K562 (cell line): ENCODE results near the gene KCP. TPM values are rescaled to one million over a fixed set of nuclear protein-coding genes. Genes with fewer than 3 reads are reported as not detected.

Experiments
- BRD9 ChIP-seq: fragments of 450-650 bp; IDR thresholded peaks from 2 replicates; pipeline ENCODE4 v1.6.1; 2018; ENCODE audit warnings: low read depth; ENCODE audit not compliant: partially characterized antibody
- ERF ChIP-seq: fragments of 450-650 bp; formaldehyde crosslinking; IDR thresholded peaks from 2 replicates; pipeline ENCODE4 v1.4.0; 2020; ENCODE audit warnings: mild to moderate bottlenecking, mixed read lengths
- FOXJ3 ChIP-seq: sonication (generic); formaldehyde crosslinking; IDR thresholded peaks from 2 replicates; pipeline ENCODE4 v1.4.0; 2020; ENCODE audit warnings: mild to moderate bottlenecking, missing genetic modification reagents
- FOXK2 ChIP-seq, 2 experiments: fragments of 450-650 bp; IDR thresholded peaks in 1 of 2; conservative IDR thresholded peaks in 1 of 2; 2 replicates each; pipeline ENCODE4 v1.6.1; 2016; ENCODE audit warnings: low read depth in 2 of 2, mild to moderate bottlenecking in 1 of 2
- GATAD2B ChIP-seq: fragments of 450-650 bp; IDR thresholded peaks from 2 replicates; pipeline ENCODE4 v1.6.1; 2017; ENCODE audit warnings: mild to moderate bottlenecking, borderline replicate concordance
- HNRNPL ChIP-seq: fragments of 200-400 bp; formaldehyde crosslinking; IDR thresholded peaks from 2 replicates; pipeline ENCODE4 v1.6.1; 2017; ENCODE audit warnings: low read depth, mild to moderate bottlenecking, low read length
- IRF2 ChIP-seq: sonication (generic); formaldehyde crosslinking; IDR thresholded peaks from 2 replicates; pipeline ENCODE4 v1.8.1; 2022; ENCODE audit warnings: mild to moderate bottlenecking, missing genetic modification reagents
- JUND ChIP-seq, 2 experiments: IDR thresholded peaks; 2 replicates in 1 of 2; 3 replicates in 1 of 2; pipeline ENCODE4 v1.6.1; 2011; ENCODE audit warnings: borderline replicate concordance in 2 of 2, low read depth in 2 of 2, low read length in 2 of 2, improper control_type of control experiment in 1 of 2, missing biosample characterization in 1 of 2, missing genetic modification characterization in 1 of 2, missing genetic modification reagents in 1 of 2
- MAFF ChIP-seq: IDR thresholded peaks from 2 replicates; pipeline ENCODE4 v1.6.1; 2012; ENCODE audit warnings: low read length, improper control_type of control experiment
- RBFOX2 ChIP-seq: fragments of 200-400 bp; formaldehyde crosslinking; IDR thresholded peaks from 2 replicates; pipeline ENCODE4 v1.6.1; 2017; ENCODE audit warnings: low read depth, mild to moderate bottlenecking, low read length, moderate library complexity
- THRAP3 ChIP-seq: fragments of 450-650 bp; IDR thresholded peaks from 2 replicates; pipeline ENCODE4 v1.6.1; 2016; ENCODE audit warnings: mild to moderate bottlenecking, inconsistent platforms, borderline replicate concordance
- ZKSCAN8 ChIP-seq: fragments of 200-800 bp; sonication (Bioruptor generic); IDR thresholded peaks from 2 replicates; pipeline ENCODE4 v1.6.1; 2016; ENCODE audit warnings: missing genetic modification characterization, missing compliant biosample characterization
- ZNF197 ChIP-seq: fragments of 200-800 bp; sonication (Bioruptor generic); IDR thresholded peaks from 2 replicates; pipeline ENCODE4 v1.6.1; 2016; ENCODE audit warnings: low read depth, missing genetic modification characterization, missing compliant biosample characterization
- ZNF551 ChIP-seq: fragments of 250-450 bp; sonication (Bioruptor Pico); IDR thresholded peaks from 2 replicates; pipeline ENCODE4 v1.5.0; 2021; ENCODE audit warnings: mild to moderate bottlenecking, moderate library complexity
- ZNF707 ChIP-seq: fragments of 250-450 bp; sonication (Bioruptor Pico); conservative IDR thresholded peaks from 2 replicates; pipeline ENCODE4 v1.8.0; 2022; ENCODE audit warnings: inconsistent platforms, mild to moderate bottlenecking, moderate library complexity
- polyA plus RNA-seq, 8 experiments: library from polyadenylated mRNA; depleted of rRNA in 4 of 8; stranded (reverse) in 5 of 8; unstranded in 3 of 8; fragments of >200 nt; fragmentation: Nextera tagmentation in 2 of 8; fragmentation: Illumina TruSeq in 1 of 8; extraction: Ambion mirVana in 2 of 8; extraction: Trizol in 1 of 8; gene quantifications; 2 replicates each; pipeline versions ENCODE4 v1.2.1 to v1.2.3, GENCODE V29; 2011 to 2014; ENCODE audit warnings: inconsistent platforms in 1 of 8, missing spikeins in 1 of 8
- total RNA-seq, 7 experiments: library from RNA; depleted of rRNA in 6 of 7; stranded (reverse); fragments of >200 nt in 6 of 7; fragmentation: Illumina TruSeq in 2 of 7; extraction: Trizol in 2 of 7; gene quantifications; 2 replicates each; pipeline versions ENCODE4 v1.2.1 to v1.2.3, GENCODE V29; 2011 to 2021; ENCODE audit warnings: low replicate concordance in 1 of 7
- TF ChIP-seq, protein P1 (sequence below): fragments of 200-400 bp; formaldehyde crosslinking; IDR thresholded peaks from 2 replicates; pipeline ENCODE4 v1.6.1; 2017; ENCODE audit warnings: mild to moderate bottlenecking, low read depth, low read length, moderate library complexity
- TF ChIP-seq, protein P2 (sequence below): IDR thresholded peaks from 3 replicates; pipeline ENCODE4 v1.6.1; 2011; ENCODE audit warnings: borderline replicate concordance, mild to moderate bottlenecking, moderate library complexity; ENCODE audit not compliant: insufficient read length; ENCODE audit errors: extremely low read depth
- TF ChIP-seq, protein P3 (sequence below): conservative IDR thresholded peaks from 2 replicates; pipeline ENCODE4 v1.6.1; 2011; ENCODE audit warnings: low read depth, mild to moderate bottlenecking, low read length; ENCODE audit not compliant: control insufficient read depth
- TF ChIP-seq, protein P4 (sequence below), 2 experiments: fragments of 450-650 bp; IDR thresholded peaks; 2 replicates each; pipeline ENCODE4 v1.6.1; 2016

KCP gene
- total and polyA plus RNA-seq, 9 of the 15 experiments (the other 6 are each of a cell fraction or from before 2014, with no cell fraction given), result 0.06 to 0.17 (median 0.12) TPM; not detected in 3

DNA sequence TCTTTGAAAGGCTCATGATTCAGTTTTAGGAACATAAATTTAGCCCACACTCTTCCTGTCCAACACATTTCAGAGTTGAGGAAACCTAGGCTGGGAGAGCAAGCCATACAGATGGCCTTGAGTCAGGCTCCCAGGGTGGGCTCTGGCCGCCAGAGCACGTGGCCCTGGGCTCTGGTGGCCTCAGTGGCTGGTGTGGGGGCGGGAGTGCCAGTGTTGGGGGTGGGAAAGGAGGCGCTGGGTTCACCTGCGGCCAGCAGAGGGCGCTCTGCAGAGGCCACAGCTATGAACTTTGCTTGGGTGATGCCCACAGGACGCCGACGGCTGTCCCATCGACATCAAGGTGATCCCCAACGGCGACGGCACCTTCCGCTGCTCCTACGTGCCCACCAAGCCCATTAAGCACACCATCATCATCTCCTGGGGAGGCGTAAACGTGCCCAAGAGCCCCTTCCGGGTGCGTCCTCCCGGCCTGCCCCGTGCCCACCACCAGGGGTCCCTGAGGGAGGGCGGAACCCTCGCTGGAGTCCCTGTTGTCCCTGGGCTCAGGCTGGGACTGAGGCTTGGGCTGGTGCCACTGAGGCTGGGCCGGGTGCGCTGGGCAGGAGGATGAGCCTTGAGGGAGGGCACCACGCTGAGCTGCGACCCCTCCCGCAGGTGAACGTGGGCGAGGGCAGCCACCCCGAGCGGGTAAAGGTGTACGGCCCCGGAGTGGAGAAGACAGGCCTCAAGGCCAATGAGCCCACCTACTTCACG is 68.4 kb downstream of the KCP start (continued):
- TF ChIP-seq ZNF197 (CRISPR knock-in tag) (no peak), JUND (IDR thresholded peaks at IDR 0.05; ENCODE audit: borderline replicate concordance, low read depth, low read length) (no peak), JUND (tag; IDR thresholded peaks at IDR 0.05; ENCODE audit: borderline replicate concordance, low read depth, low read length) (no peak), ZNF707 (no peak), FOXK2 (conservative IDR thresholded peaks at IDR 0.05 in 1 of 2, IDR thresholded peaks at IDR 0.05 in 1 of 2; ENCODE audit: low read depth in 2 of 2) (no peak), FOXJ3 (no peak), HNRNPL (peak; percentile 68; the same call in 1 of the 2 replicates), BRD9 (no peak), THRAP3 (0 out of 2 replicates have a peak, but pooled peaks have one; percentile 47), ZKSCAN8 (no peak), MAFF (no peak), ZNF551 (no peak), IRF2 (CRISPR knock-in tag) (no peak), ERF (CRISPR knock-in tag) (no peak), GATAD2B (no peak), RBFOX2 (peak; percentile 76)
- TF ChIP-seq, protein P1, sequence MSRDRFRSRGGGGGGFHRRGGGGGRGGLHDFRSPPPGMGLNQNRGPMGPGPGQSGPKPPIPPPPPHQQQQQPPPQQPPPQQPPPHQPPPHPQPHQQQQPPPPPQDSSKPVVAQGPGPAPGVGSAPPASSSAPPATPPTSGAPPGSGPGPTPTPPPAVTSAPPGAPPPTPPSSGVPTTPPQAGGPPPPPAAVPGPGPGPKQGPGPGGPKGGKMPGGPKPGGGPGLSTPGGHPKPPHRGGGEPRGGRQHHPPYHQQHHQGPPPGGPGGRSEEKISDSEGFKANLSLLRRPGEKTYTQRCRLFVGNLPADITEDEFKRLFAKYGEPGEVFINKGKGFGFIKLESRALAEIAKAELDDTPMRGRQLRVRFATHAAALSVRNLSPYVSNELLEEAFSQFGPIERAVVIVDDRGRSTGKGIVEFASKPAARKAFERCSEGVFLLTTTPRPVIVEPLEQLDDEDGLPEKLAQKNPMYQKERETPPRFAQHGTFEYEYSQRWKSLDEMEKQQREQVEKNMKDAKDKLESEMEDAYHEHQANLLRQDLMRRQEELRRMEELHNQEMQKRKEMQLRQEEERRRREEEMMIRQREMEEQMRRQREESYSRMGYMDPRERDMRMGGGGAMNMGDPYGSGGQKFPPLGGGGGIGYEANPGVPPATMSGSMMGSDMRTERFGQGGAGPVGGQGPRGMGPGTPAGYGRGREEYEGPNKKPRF, result no peak
- TF ChIP-seq, protein P2, sequence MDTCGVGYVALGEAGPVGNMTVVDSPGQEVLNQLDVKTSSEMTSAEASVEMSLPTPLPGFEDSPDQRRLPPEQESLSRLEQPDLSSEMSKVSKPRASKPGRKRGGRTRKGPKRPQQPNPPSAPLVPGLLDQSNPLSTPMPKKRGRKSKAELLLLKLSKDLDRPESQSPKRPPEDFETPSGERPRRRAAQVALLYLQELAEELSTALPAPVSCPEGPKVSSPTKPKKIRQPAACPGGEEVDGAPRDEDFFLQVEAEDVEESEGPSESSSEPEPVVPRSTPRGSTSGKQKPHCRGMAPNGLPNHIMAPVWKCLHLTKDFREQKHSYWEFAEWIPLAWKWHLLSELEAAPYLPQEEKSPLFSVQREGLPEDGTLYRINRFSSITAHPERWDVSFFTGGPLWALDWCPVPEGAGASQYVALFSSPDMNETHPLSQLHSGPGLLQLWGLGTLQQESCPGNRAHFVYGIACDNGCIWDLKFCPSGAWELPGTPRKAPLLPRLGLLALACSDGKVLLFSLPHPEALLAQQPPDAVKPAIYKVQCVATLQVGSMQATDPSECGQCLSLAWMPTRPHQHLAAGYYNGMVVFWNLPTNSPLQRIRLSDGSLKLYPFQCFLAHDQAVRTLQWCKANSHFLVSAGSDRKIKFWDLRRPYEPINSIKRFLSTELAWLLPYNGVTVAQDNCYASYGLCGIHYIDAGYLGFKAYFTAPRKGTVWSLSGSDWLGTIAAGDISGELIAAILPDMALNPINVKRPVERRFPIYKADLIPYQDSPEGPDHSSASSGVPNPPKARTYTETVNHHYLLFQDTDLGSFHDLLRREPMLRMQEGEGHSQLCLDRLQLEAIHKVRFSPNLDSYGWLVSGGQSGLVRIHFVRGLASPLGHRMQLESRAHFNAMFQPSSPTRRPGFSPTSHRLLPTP, result no peak
- TF ChIP-seq, protein P3, sequence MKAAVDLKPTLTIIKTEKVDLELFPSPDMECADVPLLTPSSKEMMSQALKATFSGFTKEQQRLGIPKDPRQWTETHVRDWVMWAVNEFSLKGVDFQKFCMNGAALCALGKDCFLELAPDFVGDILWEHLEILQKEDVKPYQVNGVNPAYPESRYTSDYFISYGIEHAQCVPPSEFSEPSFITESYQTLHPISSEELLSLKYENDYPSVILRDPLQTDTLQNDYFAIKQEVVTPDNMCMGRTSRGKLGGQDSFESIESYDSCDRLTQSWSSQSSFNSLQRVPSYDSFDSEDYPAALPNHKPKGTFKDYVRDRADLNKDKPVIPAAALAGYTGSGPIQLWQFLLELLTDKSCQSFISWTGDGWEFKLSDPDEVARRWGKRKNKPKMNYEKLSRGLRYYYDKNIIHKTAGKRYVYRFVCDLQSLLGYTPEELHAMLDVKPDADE, result no peak
- TF ChIP-seq, protein P4, sequence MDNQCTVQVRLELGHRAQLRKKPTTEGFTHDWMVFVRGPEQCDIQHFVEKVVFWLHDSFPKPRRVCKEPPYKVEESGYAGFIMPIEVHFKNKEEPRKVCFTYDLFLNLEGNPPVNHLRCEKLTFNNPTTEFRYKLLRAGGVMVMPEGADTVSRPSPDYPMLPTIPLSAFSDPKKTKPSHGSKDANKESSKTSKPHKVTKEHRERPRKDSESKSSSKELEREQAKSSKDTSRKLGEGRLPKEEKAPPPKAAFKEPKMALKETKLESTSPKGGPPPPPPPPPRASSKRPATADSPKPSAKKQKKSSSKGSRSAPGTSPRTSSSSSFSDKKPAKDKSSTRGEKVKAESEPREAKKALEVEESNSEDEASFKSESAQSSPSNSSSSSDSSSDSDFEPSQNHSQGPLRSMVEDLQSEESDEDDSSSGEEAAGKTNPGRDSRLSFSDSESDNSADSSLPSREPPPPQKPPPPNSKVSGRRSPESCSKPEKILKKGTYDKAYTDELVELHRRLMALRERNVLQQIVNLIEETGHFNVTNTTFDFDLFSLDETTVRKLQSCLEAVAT (IDR thresholded peaks at IDR 0.05), result 0 out of 4 replicates have a peak, but pooled peaks of 1 of the 2 experiments have one; percentile 23
